ENCODE data around the gene TCF23.
A peak's percentile ranks its signal among the peaks of the same experiment; 100 is the strongest.
"Not testable (repeated sequence)": the region's sequence is repeated elsewhere in the genome, so short reads cannot be mapped to it uniquely, and the experiment has no call there.

The TCF23 gene

GRCh38 chr2:27148801-27149439, at the start of gene TCF23:
Gene TCF23, plus strand, starts transcription at chr2:27149004. Its CDS starts 130 bp downstream, at chr2:27149134.
- H3K4me3 ChIP-seq (ENCODE audit: low read length): no peak within 1 kb of the TSS
- no peak for TF ChIP-seq ZNF274 (IDR thresholded peaks at IDR 0.05; ENCODE audit: low read depth, low read length)

DNA sequence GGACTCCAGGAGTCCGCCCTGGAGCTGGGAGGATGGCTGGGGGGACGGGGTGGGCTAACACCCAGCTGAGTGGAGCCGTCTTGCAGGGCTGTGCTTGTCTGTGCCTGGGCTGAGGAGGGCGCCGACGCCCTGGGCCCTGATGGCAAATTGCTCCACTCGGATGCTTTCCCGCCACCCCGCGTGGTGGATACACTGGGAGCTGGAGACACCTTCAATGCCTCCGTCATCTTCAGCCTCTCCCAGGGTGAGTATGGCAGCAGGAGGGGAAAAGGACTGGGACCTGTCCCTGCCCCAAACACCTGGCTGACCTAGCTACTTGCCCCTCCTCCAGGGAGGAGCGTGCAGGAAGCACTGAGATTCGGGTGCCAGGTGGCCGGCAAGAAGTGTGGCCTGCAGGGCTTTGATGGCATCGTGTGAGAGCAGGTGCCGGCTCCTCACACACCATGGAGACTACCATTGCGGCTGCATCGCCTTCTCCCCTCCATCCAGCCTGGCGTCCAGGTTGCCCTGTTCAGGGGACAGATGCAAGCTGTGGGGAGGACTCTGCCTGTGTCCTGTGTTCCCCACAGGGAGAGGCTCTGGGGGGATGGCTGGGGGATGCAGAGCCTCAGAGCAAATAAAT, 49.4 kb upstream of the TCF23 start:
- no peak for TF ChIP-seq ZNF274 (IDR thresholded peaks at IDR 0.05; ENCODE audit: low read depth, low read length)
- no peak overlapping the region for H3K4me3 ChIP-seq (ENCODE audit: low read length)

DNA sequence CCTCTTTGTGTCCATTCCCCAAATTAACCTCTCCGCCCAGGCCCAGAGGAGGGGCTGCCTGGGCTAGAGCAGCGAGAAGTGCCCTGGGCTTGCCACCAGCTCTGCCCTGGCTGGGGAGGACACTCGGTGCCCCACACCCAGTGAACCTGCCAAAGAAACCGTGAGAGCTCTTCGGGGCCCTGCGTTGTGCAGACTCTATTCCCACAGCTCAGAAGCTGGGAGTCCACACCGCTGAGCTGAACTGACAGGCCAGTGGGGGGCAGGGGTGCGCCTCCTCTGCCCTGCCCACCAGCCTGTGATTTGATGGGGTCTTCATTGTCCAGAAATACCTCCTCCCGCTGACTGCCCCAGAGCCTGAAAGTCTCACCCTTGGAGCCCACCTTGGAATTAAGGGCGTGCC, 48.8 kb upstream of the TCF23 start:
- no peak overlapping the region for H3K4me3 ChIP-seq (ENCODE audit: low read length)
- TF ChIP-seq ZNF274 (IDR thresholded peaks at IDR 0.05; ENCODE audit: low read depth, low read length): no peak

DNA sequence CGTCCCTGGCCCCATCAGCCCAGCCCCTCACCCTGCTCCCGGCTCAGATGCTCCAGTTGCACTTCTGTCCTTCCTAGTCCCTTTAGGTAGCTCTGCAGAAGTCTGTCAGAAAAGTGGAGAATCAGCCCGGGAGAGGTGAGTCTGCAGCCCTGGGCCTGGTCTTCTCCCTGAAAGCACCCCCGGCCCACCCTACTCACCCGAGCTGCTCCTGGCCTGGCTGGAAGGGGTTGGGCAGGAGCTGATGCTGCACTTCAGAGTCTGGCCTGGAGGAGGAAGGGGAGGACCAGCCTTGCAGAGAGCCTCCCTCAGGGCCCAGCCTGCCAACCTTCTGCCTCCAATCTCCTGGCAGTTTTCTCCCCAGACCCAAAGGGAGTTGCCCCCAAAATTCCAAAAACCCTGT, 46.5 kb upstream of the TCF23 start:
- no peak for TF ChIP-seq ZNF274 (IDR thresholded peaks at IDR 0.05; ENCODE audit: low read depth, low read length)
- H3K4me3 ChIP-seq (ENCODE audit: low read length): no peak overlapping the region

GRCh38 chr2:27105981-27106380, 42.8 kb upstream of the TCF23 start:
- no peak overlapping the region for H3K4me3 ChIP-seq (ENCODE audit: low read length)
- no peak for TF ChIP-seq ZNF274 (IDR thresholded peaks at IDR 0.05; ENCODE audit: low read depth, low read length)

DNA sequence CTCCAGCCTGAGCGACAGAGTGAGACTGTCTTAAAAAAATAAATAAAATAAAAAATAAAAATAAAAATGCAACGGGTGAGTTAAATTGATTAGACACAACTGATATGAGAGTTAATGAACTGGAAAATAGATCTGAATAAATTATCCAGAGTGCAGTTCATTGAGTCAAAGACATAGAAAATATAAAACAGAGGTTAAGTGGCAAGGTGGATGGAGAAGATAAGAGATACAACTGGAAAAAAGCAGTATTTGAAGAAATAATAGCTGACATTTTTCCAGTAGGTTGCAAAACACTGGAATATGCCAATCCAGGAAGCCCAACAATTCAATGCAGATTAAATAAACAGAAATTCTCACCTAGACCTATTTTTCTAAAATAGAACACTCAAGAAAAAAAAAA, 40.6 kb upstream of the TCF23 start:
- no peak overlapping the region for H3K4me3 ChIP-seq (ENCODE audit: low read length)
- no peak for TF ChIP-seq ZNF274 (IDR thresholded peaks at IDR 0.05; ENCODE audit: low read depth, low read length)

DNA sequence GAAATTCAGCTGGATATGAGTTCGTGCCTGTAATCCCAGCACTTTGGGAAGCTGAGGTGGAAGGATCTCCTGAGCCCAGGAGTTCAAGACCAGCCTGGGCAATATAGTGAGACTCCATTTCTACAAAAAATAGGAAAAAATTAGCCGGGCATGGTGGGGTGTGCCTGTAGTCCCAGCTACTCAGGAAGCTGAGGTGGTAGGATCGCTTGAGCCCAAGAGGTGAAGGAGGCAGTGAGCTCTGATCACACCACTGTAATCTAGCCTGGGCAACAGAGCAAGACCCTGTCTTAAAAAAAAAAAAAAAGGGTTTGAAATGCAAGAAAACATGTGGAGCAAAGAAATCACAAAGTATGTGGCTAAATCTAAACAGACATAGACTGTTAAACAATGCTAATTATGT, 39.7 kb upstream of the TCF23 start:
- no peak for TF ChIP-seq ZNF274 (IDR thresholded peaks at IDR 0.05; ENCODE audit: low read depth, low read length)
- no peak overlapping the region for H3K4me3 ChIP-seq (ENCODE audit: low read length)

DNA sequence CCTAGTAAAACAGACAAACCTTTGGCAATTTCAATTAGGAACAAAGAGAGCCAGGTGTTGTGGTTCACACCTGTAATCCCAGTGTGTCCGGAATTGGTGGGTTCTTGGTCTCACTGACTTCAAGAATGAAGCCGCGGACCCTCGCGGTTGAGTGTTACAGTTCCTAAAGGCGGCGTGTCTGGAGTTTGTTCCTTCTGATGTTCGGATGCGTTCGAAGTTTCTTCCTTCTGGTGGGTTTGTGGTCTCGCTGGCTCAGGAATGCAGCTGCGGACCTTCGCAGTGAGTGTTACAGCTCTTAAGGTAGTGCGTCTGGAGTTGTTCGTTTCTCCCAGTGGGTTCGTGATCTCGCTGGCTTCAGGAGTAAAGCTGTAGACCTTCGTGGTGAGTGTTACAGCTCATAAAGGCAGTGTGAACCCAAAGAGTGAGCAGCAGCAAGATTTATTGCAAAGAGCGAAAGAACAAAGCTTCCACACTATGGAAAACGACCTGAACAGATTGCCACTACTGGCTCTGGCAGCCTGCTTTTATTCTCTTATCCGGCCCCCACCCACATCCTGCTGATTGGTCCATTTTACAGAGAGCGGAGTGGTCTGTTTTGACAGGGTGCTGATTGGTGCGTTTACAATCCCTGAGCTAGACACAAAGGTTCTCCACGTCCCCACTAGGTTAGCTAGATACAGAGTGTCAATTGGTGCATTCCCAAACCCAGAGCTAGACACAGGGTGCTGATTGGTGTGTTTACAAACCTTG, 38.0 kb upstream of the TCF23 start:
- H3K4me3 ChIP-seq (ENCODE audit: low read length): not testable (repeated sequence)

GRCh38 chr2:27111392-27112078, 37.3 kb upstream of the TCF23 start:
- not testable (repeated sequence) for H3K4me3 ChIP-seq (ENCODE audit: low read length)

DNA sequence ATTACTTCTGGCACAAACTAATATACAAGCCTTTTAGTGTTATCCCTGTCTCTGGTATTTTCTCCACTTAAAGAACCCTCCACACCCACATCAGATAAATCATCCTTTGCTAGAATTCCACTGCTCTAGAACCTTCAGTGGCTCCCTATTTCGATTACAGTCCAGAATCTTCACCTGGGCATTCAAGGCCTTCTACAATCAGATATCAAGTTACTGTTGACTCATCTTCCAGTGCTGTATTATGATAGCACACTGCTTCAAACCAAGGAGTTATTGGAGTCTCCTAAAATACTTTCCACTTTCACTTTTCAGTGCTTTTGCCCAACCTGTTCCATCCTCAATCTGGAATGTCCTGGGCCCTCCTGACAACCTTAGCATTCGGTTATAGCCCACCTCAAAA, 33.3 kb upstream of the TCF23 start:
- no peak overlapping the region for H3K4me3 ChIP-seq (ENCODE audit: low read length)
- no peak for TF ChIP-seq ZNF274 (IDR thresholded peaks at IDR 0.05; ENCODE audit: low read depth, low read length)

- no peak overlapping the region for H3K4me3 ChIP-seq (ENCODE audit: low read length)
- TF ChIP-seq ZNF274 (IDR thresholded peaks at IDR 0.05; ENCODE audit: low read depth, low read length): no peak
Measured at GRCh38 chr2:27117995-27118524, 30.7 kb upstream of the TCF23 start.

- TF ChIP-seq ZNF274 (IDR thresholded peaks at IDR 0.05; ENCODE audit: low read depth, low read length): no peak
- peak within 1 kb of the TSS; percentile 7; the same call in 1 of the 2 replicates for H3K4me3 ChIP-seq (ENCODE audit: low read length)
Measured at GRCh38 chr2:27118525-27119329, 30.1 kb upstream of the TCF23 start, which contains the start of gene CGREF1. Gene CGREF1, minus strand, starts transcription at chr2:27119128. Its CDS starts 14,762 bp downstream, at chr2:27104366.

DNA sequence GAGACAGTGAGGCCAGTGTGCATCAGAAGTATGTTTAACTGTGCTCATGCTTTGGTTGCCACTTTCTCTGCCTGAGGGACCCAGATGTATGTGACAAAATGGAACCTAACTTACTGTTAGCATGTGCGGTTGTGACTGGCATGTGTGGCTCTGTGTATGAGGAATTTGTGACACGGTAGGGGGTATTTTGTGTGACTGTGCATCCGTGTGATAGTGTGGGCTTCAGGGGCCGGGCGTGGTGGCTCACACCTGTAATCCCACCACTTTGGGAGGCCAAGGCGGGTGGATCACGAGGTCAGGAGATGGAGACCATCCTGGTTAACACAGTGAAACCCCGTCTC, 29.5 kb upstream of the TCF23 start:
- H3K4me3 ChIP-seq (ENCODE audit: low read length): peak overlapping the region; percentile 7; the same call in 1 of the 2 replicates

GRCh38 chr2:27121906-27122305, 26.9 kb upstream of the TCF23 start:
- H3K4me3 ChIP-seq (ENCODE audit: low read length): no peak overlapping the region
- no peak for TF ChIP-seq ZNF274 (IDR thresholded peaks at IDR 0.05; ENCODE audit: low read depth, low read length)
